IMR-90 (cell line): ENCODE measurements around the gene HNRNPU. TPM values are rescaled to one million over a fixed set of nuclear protein-coding genes. Genes with fewer than 3 reads are reported as not detected.

Experiments
- ATAC-seq: fragments of 200-7000 bp; cut with Tn5 transposase; 2 replicates; pipeline ENCODE4 v1.9.1; 2020; ENCODE audit warnings: low read depth, mild to moderate bottlenecking, moderate library complexity
- BruUV-seq: library from RNA; stranded (reverse); fragments of 400-500 nt; replicated peaks from 2 replicates; lab custom pipeline; 2021; lab: Mats Ljungman, UMichigan
- CTCF ChIA-PET: fragments of 300-600 bp; formaldehyde crosslinking; extraction: SDS; loops from one replicate; lab custom pipeline; 2021; ENCODE audit warnings: antibody characterized with exemption; lab: Yijun Ruan, JAX
- POLR2A ChIA-PET: fragments of 300-600 bp; sonication (Branson Sonifier 250); formaldehyde crosslinking; loops from one replicate; lab custom pipeline; 2022; ENCODE audit warnings: antibody characterized with exemption; ENCODE audit not compliant: unreplicated experiment; lab: Charles Lee
- DNase-seq: peaks from one replicate; pipeline ENCODE4 v3.0.0; 2013
- H2AFZ ChIP-seq: replicated peaks from 2 replicates; pipeline ENCODE3; 2013; ENCODE audit warnings: low read length, mild to moderate bottlenecking; ENCODE audit not compliant: poor library complexity
- H2AK5ac ChIP-seq: 2 replicates; pipeline ENCODE4 v1.6.1; 2013; ENCODE audit warnings: low read depth, low read length, inconsistent platforms
- H2AK9ac ChIP-seq: replicated peaks from 2 replicates; pipeline ENCODE3; 2013; ENCODE audit warnings: mild to moderate bottlenecking, low read depth, low read length, moderate library complexity; ENCODE audit not compliant: poor library complexity
- H2BK120ac ChIP-seq: 2 replicates; pipeline ENCODE4 v1.6.1; 2013; ENCODE audit warnings: low read depth, low read length, inconsistent platforms
- H2BK15ac ChIP-seq: 3 replicates; pipeline ENCODE4 v1.6.1; 2013; ENCODE audit warnings: low read depth, low read length, inconsistent platforms
- H2BK20ac ChIP-seq: 2 replicates; pipeline ENCODE4 v1.6.1; 2013; ENCODE audit warnings: low read depth, mild to moderate bottlenecking, inconsistent platforms, low read length, moderate library complexity
- H2BK5ac ChIP-seq: 2 replicates; pipeline ENCODE4 v1.6.1; 2013; ENCODE audit warnings: mild to moderate bottlenecking, low read depth, low read length, inconsistent platforms; ENCODE audit not compliant: poor library complexity, severe bottlenecking
- H3K14ac ChIP-seq: replicated peaks from 2 replicates; pipeline ENCODE4 v1.6.1; 2013; ENCODE audit warnings: low read depth, low read length, inconsistent platforms
- H3K18ac ChIP-seq: 2 replicates; pipeline ENCODE4 v1.6.1; 2013; ENCODE audit warnings: low read depth, low read length, control low read depth
- H3K23ac ChIP-seq: 2 replicates; pipeline ENCODE4 v1.6.1; 2013; ENCODE audit warnings: low read depth, low read length, inconsistent platforms
- H3K27ac ChIP-seq: 2 replicates; pipeline ENCODE4 v1.5.1; 2013; ENCODE audit warnings: mild to moderate bottlenecking, control low read depth, low read length; ENCODE audit not compliant: insufficient read depth
- H3K27me3 ChIP-seq: 2 replicates; pipeline ENCODE4 v1.6.1; 2013; ENCODE audit warnings: low read length; ENCODE audit not compliant: control insufficient read depth, insufficient read depth
- H3K36me3 ChIP-seq: 2 replicates; pipeline ENCODE4 v1.6.1; 2013; ENCODE audit warnings: low read length, mixed read lengths; ENCODE audit not compliant: control insufficient read depth, insufficient read depth
- H3K4ac ChIP-seq: 2 replicates; pipeline ENCODE4 v1.6.1; 2013; ENCODE audit warnings: low read depth, low read length, inconsistent platforms
- H3K4me1 ChIP-seq: 2 replicates; pipeline ENCODE4 v1.6.1; 2013; ENCODE audit warnings: low read length, mixed read lengths; ENCODE audit not compliant: control insufficient read depth, insufficient read depth
- H3K4me2 ChIP-seq: 2 replicates; pipeline ENCODE4 v1.6.1; 2013; ENCODE audit warnings: low read depth, mild to moderate bottlenecking, control low read depth, low read length, moderate library complexity
- H3K4me3 ChIP-seq: 2 replicates; pipeline ENCODE4 v1.5.1; 2013; ENCODE audit warnings: low read depth, mild to moderate bottlenecking, control low read depth, low read length, moderate library complexity; ENCODE audit not compliant: insufficient read depth
- H3K56ac ChIP-seq: 2 replicates; pipeline ENCODE4 v1.6.1; 2013; ENCODE audit warnings: low read length, inconsistent platforms; ENCODE audit not compliant: insufficient read depth; ENCODE audit errors: extremely low read depth
- H3K79me1 ChIP-seq, 2 experiments: 2 replicates each; pipeline ENCODE4 v1.6.1; 2013; ENCODE audit warnings: low read length in 2 of 2, inconsistent platforms in 1 of 2, low read depth in 1 of 2
- H3K9ac ChIP-seq: 2 replicates; pipeline ENCODE4 v1.6.1; 2013; ENCODE audit warnings: low read depth, low read length, control low read depth
- H3K9me1 ChIP-seq: 2 replicates; pipeline ENCODE4 v1.6.1; 2013; ENCODE audit warnings: low read length, inconsistent platforms; ENCODE audit not compliant: insufficient read depth
- H3K9me3 ChIP-seq: 2 replicates; pipeline ENCODE4 v1.6.1; 2013; ENCODE audit warnings: low read length; ENCODE audit not compliant: control insufficient read depth, insufficient read depth
- H4K20me1 ChIP-seq: 2 replicates; pipeline ENCODE4 v1.6.1; 2013; ENCODE audit warnings: low read length, inconsistent platforms; ENCODE audit not compliant: insufficient read depth
- H4K5ac ChIP-seq: 2 replicates; pipeline ENCODE4 v1.6.1; 2013; ENCODE audit warnings: mild to moderate bottlenecking, low read depth, low read length, control low read depth
- H4K8ac ChIP-seq, 2 experiments: 2 replicates each; pipeline ENCODE4 v1.6.1; 2013; ENCODE audit warnings: low read depth in 2 of 2, low read length in 2 of 2, control low read depth in 1 of 2, inconsistent platforms in 1 of 2
- H4K91ac ChIP-seq: 2 replicates; pipeline ENCODE4 v1.6.1; 2013; ENCODE audit warnings: low read depth, low read length, inconsistent platforms; ENCODE audit not compliant: insufficient read depth
- CHD1 ChIP-seq: IDR thresholded peaks from 2 replicates; pipeline ENCODE4 v1.6.1; 2012; ENCODE audit warnings: low read depth, low read length, improper control_type of control experiment
- NFE2L2 ChIP-seq: fragments of 150-350 bp; IDR thresholded peaks from 2 replicates; pipeline ENCODE4 v1.6.1; 2016; ENCODE audit warnings: low read depth, mild to moderate bottlenecking, low read length
- POLR2A ChIP-seq: IDR thresholded peaks from 2 replicates; pipeline ENCODE4 v1.6.1; 2012; ENCODE audit warnings: mild to moderate bottlenecking, low read depth, low read length
- RAD21 ChIP-seq: IDR thresholded peaks from 2 replicates; pipeline ENCODE4 v1.6.1; 2012; ENCODE audit warnings: low read length, improper control_type of control experiment
- RFX5 ChIP-seq: IDR thresholded peaks from 2 replicates; pipeline ENCODE4 v1.8.0; 2012; ENCODE audit warnings: low read depth, mild to moderate bottlenecking, low read length, moderate library complexity
- SMC3 ChIP-seq: fragments of 150-350 bp; IDR thresholded peaks from 2 replicates; pipeline ENCODE4 v1.6.1; 2016; ENCODE audit warnings: low read depth, mild to moderate bottlenecking, antibody characterized with exemption, low read length, moderate library complexity
- WGBS, 2 experiments: methylation state at CpG; one replicate each; pipeline versions ENCODE4 v1.1.5 to v1.1.7; 2013; ENCODE audit warnings: missing lambda C conversion rate in 2 of 2; ENCODE audit not compliant: insufficient read length in 1 of 2; ENCODE audit errors: extremely low coverage in 2 of 2; 5-methylcytosine and 5-hydroxymethylcytosine counted together
- dilution Hi-C: fragments of 300-500 bp; cut with HindIII; formaldehyde crosslinking; loops from one replicate; pipeline ENCODE4 v1.14.3; 2018; ENCODE audit warnings: low sequenced_read_pairs; ENCODE audit not compliant: unreplicated experiment
- in situ Hi-C: fragments of 300-500 bp; cut with MboI; formaldehyde crosslinking; loops from 3 replicates; pipeline ENCODE4 v1.14.3; 2019; ENCODE audit warnings: low sequenced_read_pairs, inconsistent platforms, mixed read lengths
- intact Hi-C: fragments of 100-400 bp; cut with micrococcal nuclease; formaldehyde crosslinking; loops from 2 replicates; pipeline ENCODE4 v1.10.0; 2022
- polyA plus RNA-seq, 3 experiments: library from polyadenylated mRNA; depleted of rRNA; stranded (reverse); fragments of >200 nt; gene quantifications; 2 replicates each; pipeline ENCODE4 v1.2.3, GENCODE V29; 2012; ENCODE audit warnings: low replicate concordance in 1 of 3
- total RNA-seq: library from RNA; depleted of rRNA; stranded (reverse); fragments of >200 nt; gene quantifications from 2 replicates; pipeline ENCODE4 v1.2.3, GENCODE V29; 2012
- TF ChIP-seq, protein P1 (sequence below): conservative IDR thresholded peaks from 2 replicates; pipeline ENCODE4 v1.5.1; 2012; ENCODE audit warnings: mild to moderate bottlenecking, low read depth, low read length, improper control_type of control experiment

The HNRNPU gene
- total and polyA plus RNA-seq, 2 of the 4 experiments (the other 2 are of a cell fraction) = 151 to 169 TPM

DNA sequence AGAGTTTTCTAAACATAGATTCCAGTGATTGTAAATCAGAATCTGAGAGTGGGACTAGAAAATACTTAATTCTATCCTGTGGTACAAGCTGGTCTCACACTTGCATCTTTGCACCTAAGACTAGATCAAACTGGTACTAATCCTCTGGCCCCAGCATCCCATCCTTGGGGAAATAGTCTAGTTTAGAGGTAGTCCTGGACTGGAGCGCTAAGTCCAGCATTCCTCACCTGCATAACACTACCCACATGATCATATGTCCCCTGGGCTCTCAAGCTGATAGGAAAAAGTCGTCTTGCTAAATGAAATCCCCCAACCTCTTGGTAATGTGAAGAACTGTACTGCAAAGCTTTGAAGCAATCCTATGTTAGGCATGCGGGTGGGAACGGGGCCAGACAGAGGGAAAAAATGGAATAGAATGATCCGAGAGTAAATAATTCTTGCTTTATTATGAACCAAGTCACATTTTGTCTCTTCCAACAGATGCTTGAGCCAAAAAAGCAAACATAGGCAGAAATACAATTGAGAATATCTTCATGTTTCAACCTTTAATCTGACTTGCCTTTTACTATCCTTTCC is 24.0 kb downstream of the HNRNPU start:
- H3K4me2 ChIP-seq = peak overlapping the region; percentile 22; the same call in 1 of the 2 replicates
- peaks cover 11 to 32% of the 10 kb centered on the region in 2 experiments; a peak in 3 of 4 replicates for H3K79me1 ChIP-seq
- in situ Hi-C loops = no loop called here

More for the DNA sequence above, 24.0 kb downstream of the HNRNPU start:
- Histone ChIP-seq H3K4ac (no peak overlapping the region), H4K91ac (no peak overlapping the region), H3K4me3 (no peak overlapping the region), H2AFZ (no peak overlapping the region), H2AK9ac (no peak overlapping the region), H4K5ac (no peak overlapping the region), H4K20me1 (peaks cover 21% of the 10 kb centered on the region), H4K8ac (no peak overlapping the region), H3K14ac (no peak overlapping the region), H3K9me1 (peaks cover 7% of the 10 kb centered on the region), H3K27ac (no peak overlapping the region), H3K56ac (no peak overlapping the region), H3K18ac (no peak overlapping the region), H3K23ac (no peak overlapping the region), H3K27me3 (no peaks in the 10 kb centered on the region), H2BK120ac (no peak overlapping the region), H2BK5ac (no peak overlapping the region), H3K9ac (no peak overlapping the region), H2AK5ac (no peak overlapping the region), H2BK15ac (no peak overlapping the region), H2BK20ac (no peak overlapping the region), H3K4me1 (peaks cover 11% of the 10 kb centered on the region), H3K9me3 (no peaks in the 10 kb centered on the region), H3K36me3 (peaks cover 30% of the 10 kb centered on the region)
- ATAC-seq = no peak
- no CpG with 5 or more reads among the region's 5 CpGs for WGBS, 2 experiments
- POLR2A ChIA-PET = no interaction called here
- DNase-seq = peak; percentile 8
- no TSS peak for BruUV-seq
- intact Hi-C loops (no loop called here), dilution Hi-C loops (no loop called here)
- CTCF ChIA-PET = interaction anchor here (0.6 to 1.1 kb wide), 4 partner anchors 10 to 202 kb away, joined by 3 read pairs; no protein-coding TSS in a partner anchor
- TF ChIP-seq NFE2L2 = no peak
- TF ChIP-seq, protein P1, sequence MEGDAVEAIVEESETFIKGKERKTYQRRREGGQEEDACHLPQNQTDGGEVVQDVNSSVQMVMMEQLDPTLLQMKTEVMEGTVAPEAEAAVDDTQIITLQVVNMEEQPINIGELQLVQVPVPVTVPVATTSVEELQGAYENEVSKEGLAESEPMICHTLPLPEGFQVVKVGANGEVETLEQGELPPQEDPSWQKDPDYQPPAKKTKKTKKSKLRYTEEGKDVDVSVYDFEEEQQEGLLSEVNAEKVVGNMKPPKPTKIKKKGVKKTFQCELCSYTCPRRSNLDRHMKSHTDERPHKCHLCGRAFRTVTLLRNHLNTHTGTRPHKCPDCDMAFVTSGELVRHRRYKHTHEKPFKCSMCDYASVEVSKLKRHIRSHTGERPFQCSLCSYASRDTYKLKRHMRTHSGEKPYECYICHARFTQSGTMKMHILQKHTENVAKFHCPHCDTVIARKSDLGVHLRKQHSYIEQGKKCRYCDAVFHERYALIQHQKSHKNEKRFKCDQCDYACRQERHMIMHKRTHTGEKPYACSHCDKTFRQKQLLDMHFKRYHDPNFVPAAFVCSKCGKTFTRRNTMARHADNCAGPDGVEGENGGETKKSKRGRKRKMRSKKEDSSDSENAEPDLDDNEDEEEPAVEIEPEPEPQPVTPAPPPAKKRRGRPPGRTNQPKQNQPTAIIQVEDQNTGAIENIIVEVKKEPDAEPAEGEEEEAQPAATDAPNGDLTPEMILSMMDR = no peak
- TF ChIP-seq RAD21 = no peak
- no peak for TF ChIP-seq CHD1
- TF ChIP-seq RFX5 = no peak
- no peak for TF ChIP-seq SMC3
- no peak for TF ChIP-seq POLR2A
